Adrenal gland (tissue), 5 donors: Measurements from ENCODE around the gene KIDINS220.

ENCODE experiments used
- POLR2A ChIP-seq, 2 donors: fragments of 450-650 bp; IDR thresholded peaks; one replicate each; pipeline ENCODE4 v1.6.1; 2017; ENCODE audit warnings: antibody characterized with exemption in 2 of 2, mild to moderate bottlenecking in 2 of 2, moderate library complexity in 1 of 2
- TF ChIP-seq, protein P1 (sequence below), 6 experiments: fragments of 450-650 bp in 4 of 6; fragments of 200-600 bp in 2 of 6; sonication (generic) in 1 of 6; IDR thresholded peaks; 1 replicate in 5 of 6; 2 replicates in 1 of 6; pipeline versions ENCODE4 v1.5.1 to v1.8.0; 2016 to 2021; ENCODE audit warnings: antibody characterized with exemption in 6 of 6, mild to moderate bottlenecking in 2 of 6, moderate library complexity in 1 of 6
- donor health status: DM: no; HTN: no; CAD: no.

DNA sequence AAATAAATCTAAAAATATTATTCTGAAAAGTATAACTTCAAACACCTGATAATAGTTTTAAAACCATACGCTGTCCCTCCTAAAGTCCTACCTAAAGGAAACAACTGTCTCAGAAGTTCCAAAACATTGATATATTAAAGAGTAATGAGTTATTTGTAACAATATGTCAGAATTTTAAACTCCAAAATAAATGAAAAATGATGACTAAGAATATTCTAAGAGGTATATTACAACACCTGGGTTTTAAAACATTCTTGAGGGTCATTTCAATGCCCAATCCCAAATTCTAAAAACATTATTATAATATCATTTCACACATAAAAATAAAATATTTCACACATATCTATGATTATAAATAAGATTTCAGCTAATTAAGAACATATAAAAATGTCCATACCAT is 20.2 kb downstream of the KIDINS220 start:
- TF ChIP-seq POLR2A (IDR thresholded peaks at IDR 0.05): no peak
- TF ChIP-seq, protein P1, sequence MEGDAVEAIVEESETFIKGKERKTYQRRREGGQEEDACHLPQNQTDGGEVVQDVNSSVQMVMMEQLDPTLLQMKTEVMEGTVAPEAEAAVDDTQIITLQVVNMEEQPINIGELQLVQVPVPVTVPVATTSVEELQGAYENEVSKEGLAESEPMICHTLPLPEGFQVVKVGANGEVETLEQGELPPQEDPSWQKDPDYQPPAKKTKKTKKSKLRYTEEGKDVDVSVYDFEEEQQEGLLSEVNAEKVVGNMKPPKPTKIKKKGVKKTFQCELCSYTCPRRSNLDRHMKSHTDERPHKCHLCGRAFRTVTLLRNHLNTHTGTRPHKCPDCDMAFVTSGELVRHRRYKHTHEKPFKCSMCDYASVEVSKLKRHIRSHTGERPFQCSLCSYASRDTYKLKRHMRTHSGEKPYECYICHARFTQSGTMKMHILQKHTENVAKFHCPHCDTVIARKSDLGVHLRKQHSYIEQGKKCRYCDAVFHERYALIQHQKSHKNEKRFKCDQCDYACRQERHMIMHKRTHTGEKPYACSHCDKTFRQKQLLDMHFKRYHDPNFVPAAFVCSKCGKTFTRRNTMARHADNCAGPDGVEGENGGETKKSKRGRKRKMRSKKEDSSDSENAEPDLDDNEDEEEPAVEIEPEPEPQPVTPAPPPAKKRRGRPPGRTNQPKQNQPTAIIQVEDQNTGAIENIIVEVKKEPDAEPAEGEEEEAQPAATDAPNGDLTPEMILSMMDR (IDR thresholded peaks at IDR 0.05): no peak
